Measurements from ENCODE around the gene TMTC2.

DNA sequence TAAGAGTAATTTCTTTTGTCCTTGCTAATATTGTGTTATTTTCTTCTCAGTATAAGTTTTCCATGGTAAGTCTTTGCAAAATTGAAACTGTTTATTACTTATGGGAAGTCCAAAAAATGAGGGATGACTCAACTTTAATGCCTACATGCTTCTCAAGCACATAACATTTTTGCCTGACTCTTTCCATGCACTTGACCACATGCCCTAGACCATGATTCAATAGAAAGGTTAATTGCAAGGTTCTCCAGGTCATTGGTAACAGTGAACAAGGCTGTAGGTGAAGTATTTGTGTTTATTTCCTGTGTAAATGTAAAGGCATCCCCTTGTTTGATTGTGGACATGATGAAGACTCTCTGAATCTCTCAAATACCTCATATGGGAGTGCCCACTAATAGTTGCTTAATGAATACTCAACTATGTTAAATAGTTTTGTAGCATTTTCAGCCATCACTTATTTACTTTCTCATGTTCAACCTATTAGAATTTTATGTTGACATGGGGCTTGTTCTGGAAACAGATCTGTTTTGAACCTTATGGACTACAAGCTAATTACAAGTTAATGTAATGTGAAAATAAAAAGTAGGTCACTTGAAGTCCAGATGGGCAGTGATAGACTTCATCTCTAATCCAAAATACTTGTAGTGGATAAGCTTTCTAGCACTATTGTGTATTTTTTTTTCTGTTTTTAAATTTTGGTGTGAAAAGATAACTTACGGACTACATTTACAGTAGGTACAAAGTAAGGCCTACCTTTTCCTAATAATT is 131.7 kb downstream of the TMTC2 start:
- TF ChIP-seq MTA3 (IDR thresholded peaks at IDR 0.05; ENCODE audit: borderline replicate concordance, low read length) (no peak), SUPT20H (IDR thresholded peaks at IDR 0.05; ENCODE audit: borderline replicate concordance, control insufficient read depth, low read depth, low read length) (no peak), RAD21 (IDR thresholded peaks at IDR 0.05; ENCODE audit: insufficient read depth, low read depth, low read length) (no peak), JUND (IDR thresholded peaks at IDR 0.05; ENCODE audit: low read depth, low read length) (no peak)
- TF ChIP-seq, protein P1, sequence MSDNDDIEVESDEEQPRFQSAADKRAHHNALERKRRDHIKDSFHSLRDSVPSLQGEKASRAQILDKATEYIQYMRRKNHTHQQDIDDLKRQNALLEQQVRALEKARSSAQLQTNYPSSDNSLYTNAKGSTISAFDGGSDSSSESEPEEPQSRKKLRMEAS (IDR thresholded peaks at IDR 0.05; ENCODE audit: low read depth, low read length), result no peak
- TF ChIP-seq, protein P2, sequence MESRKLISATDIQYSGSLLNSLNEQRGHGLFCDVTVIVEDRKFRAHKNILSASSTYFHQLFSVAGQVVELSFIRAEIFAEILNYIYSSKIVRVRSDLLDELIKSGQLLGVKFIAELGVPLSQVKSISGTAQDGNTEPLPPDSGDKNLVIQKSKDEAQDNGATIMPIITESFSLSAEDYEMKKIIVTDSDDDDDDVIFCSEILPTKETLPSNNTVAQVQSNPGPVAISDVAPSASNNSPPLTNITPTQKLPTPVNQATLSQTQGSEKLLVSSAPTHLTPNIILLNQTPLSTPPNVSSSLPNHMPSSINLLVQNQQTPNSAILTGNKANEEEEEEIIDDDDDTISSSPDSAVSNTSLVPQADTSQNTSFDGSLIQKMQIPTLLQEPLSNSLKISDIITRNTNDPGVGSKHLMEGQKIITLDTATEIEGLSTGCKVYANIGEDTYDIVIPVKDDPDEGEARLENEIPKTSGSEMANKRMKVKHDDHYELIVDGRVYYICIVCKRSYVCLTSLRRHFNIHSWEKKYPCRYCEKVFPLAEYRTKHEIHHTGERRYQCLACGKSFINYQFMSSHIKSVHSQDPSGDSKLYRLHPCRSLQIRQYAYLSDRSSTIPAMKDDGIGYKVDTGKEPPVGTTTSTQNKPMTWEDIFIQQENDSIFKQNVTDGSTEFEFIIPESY (IDR thresholded peaks at IDR 0.05), result no peak
- TF ChIP-seq, protein P3, sequence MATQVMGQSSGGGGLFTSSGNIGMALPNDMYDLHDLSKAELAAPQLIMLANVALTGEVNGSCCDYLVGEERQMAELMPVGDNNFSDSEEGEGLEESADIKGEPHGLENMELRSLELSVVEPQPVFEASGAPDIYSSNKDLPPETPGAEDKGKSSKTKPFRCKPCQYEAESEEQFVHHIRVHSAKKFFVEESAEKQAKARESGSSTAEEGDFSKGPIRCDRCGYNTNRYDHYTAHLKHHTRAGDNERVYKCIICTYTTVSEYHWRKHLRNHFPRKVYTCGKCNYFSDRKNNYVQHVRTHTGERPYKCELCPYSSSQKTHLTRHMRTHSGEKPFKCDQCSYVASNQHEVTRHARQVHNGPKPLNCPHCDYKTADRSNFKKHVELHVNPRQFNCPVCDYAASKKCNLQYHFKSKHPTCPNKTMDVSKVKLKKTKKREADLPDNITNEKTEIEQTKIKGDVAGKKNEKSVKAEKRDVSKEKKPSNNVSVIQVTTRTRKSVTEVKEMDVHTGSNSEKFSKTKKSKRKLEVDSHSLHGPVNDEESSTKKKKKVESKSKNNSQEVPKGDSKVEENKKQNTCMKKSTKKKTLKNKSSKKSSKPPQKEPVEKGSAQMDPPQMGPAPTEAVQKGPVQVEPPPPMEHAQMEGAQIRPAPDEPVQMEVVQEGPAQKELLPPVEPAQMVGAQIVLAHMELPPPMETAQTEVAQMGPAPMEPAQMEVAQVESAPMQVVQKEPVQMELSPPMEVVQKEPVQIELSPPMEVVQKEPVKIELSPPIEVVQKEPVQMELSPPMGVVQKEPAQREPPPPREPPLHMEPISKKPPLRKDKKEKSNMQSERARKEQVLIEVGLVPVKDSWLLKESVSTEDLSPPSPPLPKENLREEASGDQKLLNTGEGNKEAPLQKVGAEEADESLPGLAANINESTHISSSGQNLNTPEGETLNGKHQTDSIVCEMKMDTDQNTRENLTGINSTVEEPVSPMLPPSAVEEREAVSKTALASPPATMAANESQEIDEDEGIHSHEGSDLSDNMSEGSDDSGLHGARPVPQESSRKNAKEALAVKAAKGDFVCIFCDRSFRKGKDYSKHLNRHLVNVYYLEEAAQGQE (IDR thresholded peaks at IDR 0.05; ENCODE audit: low read depth, low read length), result no peak

Data from GM12878 (cell line).